Measurements from ENCODE around the gene ITGA6.

- no peak for TF ChIP-seq MAZ (IDR thresholded peaks at IDR 0.05; ENCODE audit: borderline replicate concordance, low read depth, low read length)
- TF ChIP-seq, protein P1, sequence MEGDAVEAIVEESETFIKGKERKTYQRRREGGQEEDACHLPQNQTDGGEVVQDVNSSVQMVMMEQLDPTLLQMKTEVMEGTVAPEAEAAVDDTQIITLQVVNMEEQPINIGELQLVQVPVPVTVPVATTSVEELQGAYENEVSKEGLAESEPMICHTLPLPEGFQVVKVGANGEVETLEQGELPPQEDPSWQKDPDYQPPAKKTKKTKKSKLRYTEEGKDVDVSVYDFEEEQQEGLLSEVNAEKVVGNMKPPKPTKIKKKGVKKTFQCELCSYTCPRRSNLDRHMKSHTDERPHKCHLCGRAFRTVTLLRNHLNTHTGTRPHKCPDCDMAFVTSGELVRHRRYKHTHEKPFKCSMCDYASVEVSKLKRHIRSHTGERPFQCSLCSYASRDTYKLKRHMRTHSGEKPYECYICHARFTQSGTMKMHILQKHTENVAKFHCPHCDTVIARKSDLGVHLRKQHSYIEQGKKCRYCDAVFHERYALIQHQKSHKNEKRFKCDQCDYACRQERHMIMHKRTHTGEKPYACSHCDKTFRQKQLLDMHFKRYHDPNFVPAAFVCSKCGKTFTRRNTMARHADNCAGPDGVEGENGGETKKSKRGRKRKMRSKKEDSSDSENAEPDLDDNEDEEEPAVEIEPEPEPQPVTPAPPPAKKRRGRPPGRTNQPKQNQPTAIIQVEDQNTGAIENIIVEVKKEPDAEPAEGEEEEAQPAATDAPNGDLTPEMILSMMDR (IDR thresholded peaks at IDR 0.05), result no peak
Observed at GRCh38 chr2:172403881-172404468, 23.4 kb upstream of the ITGA6 start.

Measured in A549 (cell line).